B cell (primary cell): ENCODE data around the gene EXOC4. TPM values are rescaled to one million over a fixed set of nuclear protein-coding genes. Genes with fewer than 3 reads are reported as not detected.
"Not testable (repeated sequence)": the region's sequence is repeated elsewhere in the genome, so short reads cannot be mapped to it uniquely, and the experiment has no call there.

Source experiments
- ATAC-seq: fragments of 200-7000 bp; cut with Tn5 transposase; one replicate; pipeline ENCODE4 v1.10.0; 2021; ENCODE audit warnings: low read depth, mild to moderate bottlenecking, moderate number of reproducible peaks, moderate library complexity
- CTCF ChIA-PET: fragments of 350-600 bp; sonication (Branson Sonifier 250); formaldehyde crosslinking; loops from one replicate; lab custom pipeline; 2021; ENCODE audit warnings: antibody characterized with exemption, inconsistent platforms; lab: Charles Lee
- POLR2A ChIA-PET: fragments of 350-600 bp; sonication (Branson Sonifier 250); formaldehyde crosslinking; loops from one replicate; lab custom pipeline; 2021; ENCODE audit warnings: antibody characterized with exemption; lab: Charles Lee
- DNase-seq: peaks from one replicate; pipeline ENCODE4 v3.0.0; 2013
- H2AFZ ChIP-seq: 2 replicates; pipeline ENCODE4 v1.6.1; 2012; ENCODE audit warnings: mild to moderate bottlenecking, low read depth, low read length; ENCODE audit not compliant: insufficient read depth, poor library complexity, severe bottlenecking
- H3K27ac ChIP-seq, 2 donors: 1 replicate in 1 of 2; 2 replicates in 1 of 2; pipeline ENCODE4 v1.5.1; 2012 to 2013; ENCODE audit warnings: low read length in 2 of 2, mild to moderate bottlenecking in 2 of 2, moderate library complexity in 1 of 2
- H3K27me3 ChIP-seq, 4 experiments: fragments of 200-600 bp in 1 of 4; sonication (generic) in 1 of 4; replicated peaks in 1 of 4; 1 replicate in 2 of 4; 2 replicates in 2 of 4; pipeline versions ENCODE4 v1.6.1 to v1.7.0; 2013 to 2016; ENCODE audit warnings: low read length in 3 of 4, mild to moderate bottlenecking in 2 of 4, mixed read lengths in 1 of 4, moderate library complexity in 1 of 4; ENCODE audit not compliant: insufficient read depth in 4 of 4, control insufficient read depth in 3 of 4; ENCODE audit errors: control extremely low read depth in 1 of 4
- H3K36me3 ChIP-seq, 2 experiments: replicated peaks in 1 of 2; 1 replicate in 1 of 2; 2 replicates in 1 of 2; pipeline versions ENCODE4 v1.6.1 to v1.7.1; 2013; ENCODE audit warnings: low read length in 1 of 2; ENCODE audit not compliant: insufficient read depth in 2 of 2, control insufficient read depth in 1 of 2; ENCODE audit errors: control extremely low read depth in 1 of 2, extremely low read depth in 1 of 2
- H3K4me1 ChIP-seq, 2 donors: fragments of 200-600 bp in 1 of 2; sonication (generic) in 1 of 2; 1 replicate in 1 of 2; 2 replicates in 1 of 2; pipeline versions ENCODE4 v1.5.1 to v1.6.1; 2013 to 2017; ENCODE audit warnings: low read length in 2 of 2; ENCODE audit not compliant: control insufficient read depth in 2 of 2, insufficient read depth in 2 of 2
- H3K4me2 ChIP-seq: replicated peaks from 2 replicates; pipeline ENCODE3; 2012; ENCODE audit warnings: mild to moderate bottlenecking, low read depth, low read length; ENCODE audit not compliant: poor library complexity, severe bottlenecking
- H3K4me3 ChIP-seq, 5 experiments: fragments of 200-600 bp in 1 of 5; sonication (generic) in 1 of 5; 1 replicate in 3 of 5; 2 replicates in 2 of 5; pipeline versions ENCODE4 v1.5.1 to v1.7.0; 2011 to 2016; ENCODE audit warnings: low read length in 4 of 5, mild to moderate bottlenecking in 4 of 5, low read depth in 2 of 5, control low read depth in 1 of 5, moderate library complexity in 1 of 5; ENCODE audit not compliant: insufficient read depth in 1 of 5; ENCODE audit errors: control extremely low read depth in 1 of 5, extremely low read depth in 1 of 5
- H3K79me2 ChIP-seq: fragments of 200-600 bp; sonication (generic); one replicate; pipeline ENCODE4 v1.6.0; 2016; ENCODE audit warnings: low read length; ENCODE audit not compliant: control insufficient read depth, insufficient read depth
- H3K9ac ChIP-seq: fragments of 200-600 bp; sonication (generic); 2 replicates; pipeline ENCODE4 v1.6.1; 2017; ENCODE audit warnings: mild to moderate bottlenecking, low read length, moderate library complexity
- H3K9me3 ChIP-seq, 3 donors: one replicate each; pipeline versions ENCODE4 v1.6.1 to v1.7.1; 2013; ENCODE audit warnings: low read length in 2 of 3; ENCODE audit not compliant: control insufficient read depth in 2 of 3, insufficient read depth in 1 of 3; ENCODE audit errors: control extremely low read depth in 1 of 3
- H4K20me1 ChIP-seq: 2 replicates; pipeline ENCODE4 v1.6.0; 2012; ENCODE audit warnings: mild to moderate bottlenecking, low read length; ENCODE audit not compliant: insufficient read depth, control insufficient read depth, poor library complexity, severe bottlenecking
- H3K27ac Mint-ChIP-seq: one replicate; pipeline ENCODE4 v1.8.0; 2021; ENCODE audit warnings: mixed read lengths
- H3K27me3 Mint-ChIP-seq: one replicate; pipeline ENCODE4 v1.8.0; 2021; ENCODE audit warnings: mixed read lengths
- H3K4me1 Mint-ChIP-seq: one replicate; pipeline ENCODE4 v1.8.0; 2021; ENCODE audit warnings: mixed read lengths
- H3K4me3 Mint-ChIP-seq: one replicate; pipeline ENCODE4 v1.8.0; 2021; ENCODE audit warnings: mixed read lengths
- H3K9me3 Mint-ChIP-seq: one replicate; pipeline ENCODE4 v1.8.0; 2022; ENCODE audit warnings: mixed read lengths; ENCODE audit not compliant: insufficient read depth
- WGBS: methylation state at CpG from one replicate; pipeline ENCODE4 v1.1.5; 2013; ENCODE audit warnings: missing lambda C conversion rate; ENCODE audit not compliant: insufficient coverage; 5-methylcytosine and 5-hydroxymethylcytosine counted together
- intact Hi-C: fragments of 100-400 bp; cut with micrococcal nuclease; formaldehyde crosslinking; loops from one replicate; pipeline ENCODE4 v1.10.0; 2022
- polyA plus RNA-seq: library from polyadenylated mRNA; depleted of rRNA; stranded (reverse); fragments of >200 nt; gene quantifications from 2 replicates; pipeline ENCODE4 v1.2.3, GENCODE V29; 2012
- total RNA-seq, 2 donors: library from RNA; stranded (reverse); fragments of 120-200 nt in 1 of 2; gene quantifications; 1 replicate in 1 of 2; 2 replicates in 1 of 2; pipeline versions ENCODE4 v1.2.3 to v1.2.4, GENCODE V29; 2013 to 2022

The EXOC4 gene
- total and polyA plus RNA-seq, 2 donors (not counting 1 experiment from before 2014, with no cell fraction given), result 16.7 to 135 TPM

GRCh38 chr7:133326745-133327144 is 73.9 kb downstream of the EXOC4 start:
- H3K4me2 ChIP-seq, H3K4me3 Mint-ChIP-seq, H3K9me3 ChIP-seq, H3K4me1 ChIP-seq, H3K27ac ChIP-seq, DNase-seq, CTCF ChIA-PET, H3K79me2 ChIP-seq, H3K36me3 ChIP-seq, H2AFZ ChIP-seq, intact Hi-C loops, ATAC-seq, H3K4me3 ChIP-seq, H3K27ac Mint-ChIP-seq, POLR2A ChIA-PET, H3K27me3 ChIP-seq, H3K9ac ChIP-seq, H3K27me3 Mint-ChIP-seq, H3K9me3 Mint-ChIP-seq, H4K20me1 ChIP-seq: not testable (repeated sequence)
- H3K4me1 Mint-ChIP-seq, result peaks cover 11% of the 10 kb centered on the region
- WGBS, result 98% methylated on average over 8 of the region's 8 CpGs

DNA sequence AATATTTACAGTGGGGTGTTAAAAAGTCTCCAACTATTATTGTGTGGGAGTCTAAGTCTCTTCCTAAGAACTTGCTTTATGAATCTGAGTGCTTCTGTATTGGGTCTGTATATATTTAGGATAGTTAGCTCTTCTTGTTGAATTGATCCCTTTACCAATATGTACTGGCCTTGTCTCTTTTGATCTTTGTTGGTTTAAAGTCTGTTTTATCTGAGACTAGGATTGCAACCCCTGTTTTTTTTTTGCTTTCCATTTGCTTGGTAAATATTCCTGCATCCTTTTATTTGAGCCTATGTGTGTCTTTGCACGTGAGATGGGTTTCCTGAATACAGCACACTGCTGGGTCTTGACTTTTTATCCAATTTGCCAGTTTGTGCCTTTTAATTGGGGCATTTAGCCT is 75.1 kb downstream of the EXOC4 start:
- CTCF ChIA-PET, result interaction anchor here (0.7 kb wide), 1 partner anchor 29 kb away, joined by 3 read pairs; no protein-coding TSS in a partner anchor
- not testable (repeated sequence) for H3K4me3 ChIP-seq

More for the DNA sequence above, 75.1 kb downstream of the EXOC4 start:
- H3K79me2 ChIP-seq, H3K27me3 ChIP-seq, H3K9ac ChIP-seq, H2AFZ ChIP-seq, H3K4me1 Mint-ChIP-seq, intact Hi-C loops, H3K27ac ChIP-seq, H3K27me3 Mint-ChIP-seq, H3K4me2 ChIP-seq, H4K20me1 ChIP-seq, POLR2A ChIA-PET, H3K9me3 Mint-ChIP-seq, H3K4me3 Mint-ChIP-seq, H3K4me1 ChIP-seq, ATAC-seq, DNase-seq, H3K9me3 ChIP-seq, H3K36me3 ChIP-seq, H3K27ac Mint-ChIP-seq: not testable (repeated sequence)
- WGBS, result 83% methylated on average over 1 of the region's 1 CpG
